Stimulated activated CD8-positive, alpha-beta memory T cell treated with anti-CD3 and anti-CD28 coated beads, Interleukin-15, amount 100 ng/mL, for 24 hours (primary cell): ENCODE data around the gene EFNB2.

Experiments used
- DNase-seq: peaks from one replicate; pipeline ENCODE4 v3.0.0-alpha.2; 2020; ENCODE audit warnings: low read depth

Gene EFNB2

GRCh38 chr13:106484084-106484483 is 51.4 kb downstream of the EFNB2 start:
- no peak for DNase-seq

GRCh38 chr13:106481919-106482318 is 53.5 kb downstream of the EFNB2 start:
- DNase-seq, result no peak

- DNase-seq, result no peak
Measured at GRCh38 chr13:106480351-106480910, 55.0 kb downstream of the EFNB2 start.

DNA sequence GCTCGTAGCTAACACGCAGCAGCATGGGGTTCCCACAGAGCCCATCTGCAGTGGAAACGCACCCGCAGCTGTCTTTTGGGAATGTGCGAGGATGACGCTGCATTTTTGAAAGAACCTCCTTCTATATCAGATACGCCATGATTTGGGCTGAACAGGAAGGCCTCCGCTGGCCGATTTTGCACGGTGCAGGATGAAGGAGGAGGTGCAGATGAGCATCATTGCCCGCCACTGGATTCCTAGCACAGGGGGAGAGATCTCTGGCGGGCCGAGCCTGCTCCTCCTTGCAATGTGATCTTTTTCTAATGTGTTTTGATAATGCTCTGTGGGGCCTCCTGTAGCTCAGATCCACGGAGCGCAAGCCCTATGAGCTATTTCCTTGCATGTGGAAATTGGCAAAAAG is 55.5 kb downstream of the EFNB2 start:
- DNase-seq, result no peak

DNA sequence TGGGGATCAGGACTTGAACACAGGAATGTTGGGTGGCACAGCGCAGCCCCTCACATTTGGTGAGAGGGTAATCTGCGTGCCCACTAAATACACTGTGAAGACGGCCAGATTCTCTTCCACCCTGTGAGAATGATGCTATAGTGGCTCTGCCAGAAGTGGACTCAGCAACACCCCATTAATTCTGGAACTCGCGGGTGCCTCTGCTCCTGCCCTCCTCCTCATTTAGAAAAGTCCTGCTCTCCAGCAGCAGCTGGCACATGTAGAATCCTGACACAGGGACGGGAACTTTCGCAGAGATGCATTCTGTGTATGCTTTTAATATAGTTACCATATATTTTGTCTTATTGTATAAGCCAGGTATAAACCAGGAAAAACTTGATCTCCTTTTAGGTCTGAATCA is 57.3 kb downstream of the EFNB2 start:
- DNase-seq, result no peak

DNA sequence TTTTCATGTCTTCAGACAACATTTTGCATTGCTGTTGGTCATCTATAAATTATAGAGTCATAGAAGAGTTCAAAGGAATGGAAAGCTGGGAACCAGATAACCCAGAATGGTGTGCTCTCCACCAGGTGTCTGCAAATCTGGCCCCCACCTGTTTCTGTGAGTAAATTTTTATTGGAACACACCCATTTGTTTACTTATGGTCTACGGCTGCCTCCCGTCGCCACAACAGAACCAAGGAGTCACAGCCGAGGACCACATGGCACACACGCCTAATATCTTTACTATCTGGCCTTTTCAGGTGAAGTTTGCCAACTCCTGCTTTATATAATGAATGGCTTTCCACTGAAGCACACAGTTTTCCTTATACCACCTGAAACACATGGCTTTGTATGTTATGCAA is 58.2 kb downstream of the EFNB2 start:
- DNase-seq, result no peak

- no peak for DNase-seq
Measured at GRCh38 chr13:106475852-106476251, 59.6 kb downstream of the EFNB2 start.

GRCh38 chr13:106474912-106475311 is 60.5 kb downstream of the EFNB2 start:
- no peak for DNase-seq

GRCh38 chr13:106473154-106473553 is 62.3 kb downstream of the EFNB2 start:
- DNase-seq, result no peak

DNA sequence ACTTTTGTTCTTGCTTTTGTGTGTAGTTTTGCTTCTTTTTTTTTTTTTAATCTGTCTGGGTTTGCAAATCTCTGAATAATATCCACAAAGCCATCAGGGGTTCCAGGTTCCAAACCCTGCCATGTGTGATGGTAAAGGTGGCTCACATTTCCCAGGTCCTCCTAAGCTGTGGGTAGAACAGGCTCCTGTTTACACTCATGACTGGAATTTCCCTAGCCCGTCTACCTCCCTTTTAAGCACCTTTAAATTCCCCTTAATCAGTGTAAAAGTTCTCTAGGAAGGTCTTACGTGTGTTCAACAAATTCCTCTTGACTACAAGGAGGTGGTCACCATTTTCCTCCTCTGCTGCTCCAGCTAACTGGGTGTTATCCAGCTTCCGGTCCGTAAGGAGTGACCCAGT is 62.8 kb downstream of the EFNB2 start:
- no peak for DNase-seq

DNA sequence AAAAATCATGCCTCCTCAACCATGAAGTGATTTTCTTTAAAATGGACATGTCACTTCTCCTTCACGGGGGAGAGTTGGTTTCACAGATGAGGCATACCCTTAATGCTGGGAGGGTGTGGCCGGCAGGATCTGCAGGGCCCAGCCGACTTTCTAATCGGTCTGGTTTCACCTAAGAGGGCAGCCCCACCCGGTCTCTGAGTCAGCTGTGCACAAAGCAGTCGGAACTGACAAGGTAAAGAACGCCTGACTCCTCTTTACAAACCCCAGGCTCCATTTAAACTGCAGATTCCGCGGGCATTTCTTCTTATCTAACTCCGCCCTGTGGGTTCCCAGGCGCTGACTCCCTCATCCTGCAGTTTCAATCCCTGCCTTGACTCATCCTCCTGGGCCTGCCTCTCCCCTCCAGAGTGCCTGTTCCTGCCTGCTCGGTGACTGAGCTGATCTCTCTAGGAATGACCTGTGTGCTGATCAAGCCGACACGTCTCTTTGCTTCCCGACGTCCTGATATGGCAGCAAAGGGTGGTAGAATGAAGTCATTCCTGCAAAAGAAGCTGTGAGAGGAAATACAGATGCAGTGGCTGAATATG is 63.4 kb downstream of the EFNB2 start:
- no peak for DNase-seq

- no peak for DNase-seq
Measured at GRCh38 chr13:106470576-106470975, 64.9 kb downstream of the EFNB2 start.

GRCh38 chr13:106468744-106469590 is 66.5 kb downstream of the EFNB2 start:
- DNase-seq, result no peak

DNA sequence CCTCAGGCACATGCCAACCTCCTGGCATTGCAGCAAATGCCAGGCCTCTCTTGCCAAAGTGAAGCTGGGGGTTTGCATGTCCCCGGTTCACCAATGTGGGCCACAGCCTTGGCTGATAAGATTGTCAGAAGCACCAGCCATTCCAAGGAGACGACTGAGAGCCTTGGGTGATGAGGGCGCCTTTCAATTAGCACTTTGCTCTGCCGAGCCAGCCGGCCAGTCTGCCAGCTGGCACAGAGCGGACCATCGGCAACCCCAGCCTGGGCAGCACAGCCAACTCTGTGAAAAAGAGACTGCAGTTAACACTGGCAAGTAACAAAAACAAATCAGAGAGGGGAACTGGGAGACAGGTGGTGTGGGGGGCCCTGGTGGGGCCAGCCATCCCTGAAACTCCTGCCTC is 67.3 kb downstream of the EFNB2 start:
- DNase-seq, result no peak

GRCh38 chr13:106467427-106468122 is 67.9 kb downstream of the EFNB2 start:
- no peak for DNase-seq

GRCh38 chr13:106466691-106467426 is 68.6 kb downstream of the EFNB2 start:
- no peak for DNase-seq

GRCh38 chr13:106464076-106464475 is 71.4 kb downstream of the EFNB2 start:
- DNase-seq, result no peak

DNA sequence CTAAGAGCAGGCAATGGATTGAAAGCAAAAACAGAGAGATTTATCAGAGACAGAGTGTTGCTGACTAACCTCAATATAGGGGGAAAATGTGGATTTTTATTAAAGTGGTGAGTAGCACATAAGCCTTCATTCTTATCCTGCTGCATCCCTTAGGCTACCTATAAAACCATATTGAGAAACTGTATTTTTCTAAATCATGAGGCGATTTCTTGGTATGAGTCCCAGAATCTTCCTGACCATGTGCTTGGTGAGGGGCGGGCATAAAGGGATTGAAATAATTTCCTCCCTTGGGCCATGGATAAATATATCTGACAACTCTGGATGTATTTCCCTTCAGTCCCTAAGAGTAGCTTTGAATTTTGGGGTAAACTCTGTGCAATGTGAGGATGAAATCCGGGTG is 72.8 kb downstream of the EFNB2 start:
- no peak for DNase-seq

- no peak for DNase-seq
Measured at GRCh38 chr13:106455777-106456176, 79.7 kb downstream of the EFNB2 start.

- no peak for DNase-seq
Measured at GRCh38 chr13:106455190-106455589, 80.3 kb downstream of the EFNB2 start.

DNA sequence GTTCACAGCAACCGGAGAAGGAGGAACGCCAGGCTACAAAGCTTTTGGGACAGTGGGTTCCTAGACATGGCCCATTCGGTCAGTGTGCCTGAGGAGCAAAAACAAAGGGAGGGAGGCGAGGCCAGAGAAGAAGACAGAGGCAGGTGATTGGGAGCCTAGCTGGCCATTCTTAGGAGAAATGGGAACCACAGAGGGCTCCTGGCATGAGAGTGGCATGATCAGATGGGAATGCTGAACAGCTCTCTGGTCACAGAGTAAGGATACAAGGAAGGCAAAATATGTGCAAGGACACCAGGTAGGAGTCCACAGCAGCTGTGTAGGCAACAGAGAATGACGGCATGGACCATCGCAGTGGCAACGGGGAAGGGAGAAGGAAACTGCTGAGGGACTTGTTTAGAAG is 82.4 kb downstream of the EFNB2 start:
- DNase-seq, result no peak

DNA sequence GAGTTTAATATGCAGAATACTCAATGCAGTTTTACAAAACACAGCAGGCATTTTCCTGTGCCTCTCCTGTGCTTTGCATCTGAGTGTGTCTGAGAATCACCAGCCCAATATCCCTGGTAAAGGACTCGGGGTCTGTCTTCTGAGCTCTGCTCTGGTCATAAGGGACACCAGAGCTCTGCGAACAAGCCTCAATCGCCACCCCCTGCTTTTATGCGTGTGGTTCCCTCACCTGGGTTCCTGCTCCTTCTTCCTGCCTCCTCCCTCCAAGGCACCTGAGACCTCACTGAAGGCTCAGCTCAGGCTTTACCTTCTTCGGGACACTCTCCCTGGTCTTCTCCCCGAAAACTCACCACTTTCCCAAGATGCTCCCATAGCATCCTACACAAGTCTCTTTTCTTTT is 84.5 kb downstream of the EFNB2 start:
- no peak for DNase-seq
